Measurements from ENCODE around the gene TASP1. TPM values are rescaled to one million over a fixed set of nuclear protein-coding genes. Genes with fewer than 3 reads are reported as not detected.

The TASP1 gene
- total RNA-seq, 1 donor from 2014 or later = 13.5 TPM

GRCh38 chr20:13402171-13402760, 236.5 kb downstream of the TASP1 start:
- no peak for DNase-seq
- Mint-ChIP-seq H3K27ac (ENCODE audit: unreplicated experiment) (no peak overlapping the region), H3K4me1 (ENCODE audit: low read depth, unreplicated experiment) (no peaks in the 10 kb centered on the region), H3K9me3 (ENCODE audit: unreplicated experiment) (no peaks in the 10 kb centered on the region), H3K4me3 (ENCODE audit: unreplicated experiment) (no peak overlapping the region), H3K36me3 (ENCODE audit: unreplicated experiment) (no peaks in the 10 kb centered on the region), H3K27me3 (ENCODE audit: unreplicated experiment) (no peaks in the 10 kb centered on the region)
- TF ChIP-seq, protein P1, sequence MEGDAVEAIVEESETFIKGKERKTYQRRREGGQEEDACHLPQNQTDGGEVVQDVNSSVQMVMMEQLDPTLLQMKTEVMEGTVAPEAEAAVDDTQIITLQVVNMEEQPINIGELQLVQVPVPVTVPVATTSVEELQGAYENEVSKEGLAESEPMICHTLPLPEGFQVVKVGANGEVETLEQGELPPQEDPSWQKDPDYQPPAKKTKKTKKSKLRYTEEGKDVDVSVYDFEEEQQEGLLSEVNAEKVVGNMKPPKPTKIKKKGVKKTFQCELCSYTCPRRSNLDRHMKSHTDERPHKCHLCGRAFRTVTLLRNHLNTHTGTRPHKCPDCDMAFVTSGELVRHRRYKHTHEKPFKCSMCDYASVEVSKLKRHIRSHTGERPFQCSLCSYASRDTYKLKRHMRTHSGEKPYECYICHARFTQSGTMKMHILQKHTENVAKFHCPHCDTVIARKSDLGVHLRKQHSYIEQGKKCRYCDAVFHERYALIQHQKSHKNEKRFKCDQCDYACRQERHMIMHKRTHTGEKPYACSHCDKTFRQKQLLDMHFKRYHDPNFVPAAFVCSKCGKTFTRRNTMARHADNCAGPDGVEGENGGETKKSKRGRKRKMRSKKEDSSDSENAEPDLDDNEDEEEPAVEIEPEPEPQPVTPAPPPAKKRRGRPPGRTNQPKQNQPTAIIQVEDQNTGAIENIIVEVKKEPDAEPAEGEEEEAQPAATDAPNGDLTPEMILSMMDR (IDR thresholded peaks at IDR 0.05; ENCODE audit: partially characterized antibody, unreplicated experiment) = no peak

DNA sequence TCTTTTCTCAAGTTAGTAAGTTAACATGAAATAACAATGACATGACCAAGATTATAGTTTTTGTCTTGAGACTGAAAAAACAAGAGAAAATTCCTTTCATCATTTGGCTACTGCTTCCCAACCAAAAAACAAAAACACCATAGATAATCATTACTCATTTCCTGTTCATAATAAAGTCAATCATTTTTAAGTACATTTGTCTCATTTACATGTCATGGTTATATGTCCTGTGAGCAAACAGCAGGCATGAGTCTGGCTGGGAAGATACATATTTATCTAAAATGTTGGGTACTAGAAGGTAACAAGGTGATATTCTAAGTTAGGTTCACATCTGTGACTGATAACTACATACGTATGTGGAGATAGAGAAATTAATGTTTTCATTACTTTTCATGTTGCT, 237.1 kb downstream of the TASP1 start:
- Mint-ChIP-seq H3K27me3 (ENCODE audit: unreplicated experiment) (no peaks in the 10 kb centered on the region), H3K9me3 (ENCODE audit: unreplicated experiment) (no peaks in the 10 kb centered on the region), H3K27ac (ENCODE audit: unreplicated experiment) (no peak overlapping the region), H3K36me3 (ENCODE audit: unreplicated experiment) (no peaks in the 10 kb centered on the region), H3K4me3 (ENCODE audit: unreplicated experiment) (no peak overlapping the region), H3K4me1 (ENCODE audit: low read depth, unreplicated experiment) (no peaks in the 10 kb centered on the region)
- DNase-seq = no peak
- TF ChIP-seq, protein P1 (IDR thresholded peaks at IDR 0.05; ENCODE audit: partially characterized antibody, unreplicated experiment) = no peak

- TF ChIP-seq, protein P1 (IDR thresholded peaks at IDR 0.05; ENCODE audit: partially characterized antibody, unreplicated experiment) = no peak
- Mint-ChIP-seq H3K36me3 (ENCODE audit: unreplicated experiment) (no peaks in the 10 kb centered on the region), H3K4me3 (ENCODE audit: unreplicated experiment) (no peak overlapping the region), H3K27me3 (ENCODE audit: unreplicated experiment) (no peaks in the 10 kb centered on the region), H3K27ac (ENCODE audit: unreplicated experiment) (no peak overlapping the region), H3K4me1 (ENCODE audit: low read depth, unreplicated experiment) (no peaks in the 10 kb centered on the region), H3K9me3 (ENCODE audit: unreplicated experiment) (no peaks in the 10 kb centered on the region)
- DNase-seq = no peak
Measured at GRCh38 chr20:13400453-13400852, 238.3 kb downstream of the TASP1 start.

DNA sequence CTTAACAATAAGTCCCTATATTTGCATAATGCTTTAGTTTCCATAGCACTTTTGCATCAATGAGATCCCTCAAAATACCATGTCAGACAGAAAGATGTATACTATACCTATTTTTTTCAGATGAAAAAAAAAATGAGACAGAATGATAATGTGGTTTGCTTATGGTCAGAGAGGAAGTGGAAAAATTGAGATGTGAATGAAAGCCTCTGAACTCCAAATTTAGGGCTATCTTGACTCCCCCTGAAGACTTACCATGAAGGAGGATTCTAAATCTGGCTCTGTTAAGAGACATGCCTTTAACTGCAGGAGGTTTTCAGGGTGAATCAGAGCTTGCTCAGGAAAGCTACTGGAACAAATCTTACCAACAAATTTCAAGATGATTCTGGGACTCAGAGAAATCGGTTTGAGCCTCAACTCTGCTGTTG, 241.4 kb downstream of the TASP1 start:
- no peaks in the 10 kb centered on the region for H3K9me3 Mint-ChIP-seq (ENCODE audit: unreplicated experiment)
- no peak overlapping the region for H3K4me3 Mint-ChIP-seq (ENCODE audit: unreplicated experiment)
- TF ChIP-seq, protein P1 (IDR thresholded peaks at IDR 0.05; ENCODE audit: partially characterized antibody, unreplicated experiment) = no peak
- no peak for DNase-seq
- H3K27me3 Mint-ChIP-seq (ENCODE audit: unreplicated experiment) = no peaks in the 10 kb centered on the region
- H3K27ac Mint-ChIP-seq (ENCODE audit: unreplicated experiment) = no peak overlapping the region
- H3K36me3 Mint-ChIP-seq (ENCODE audit: unreplicated experiment) = no peaks in the 10 kb centered on the region
- H3K4me1 Mint-ChIP-seq (ENCODE audit: low read depth, unreplicated experiment) = no peaks in the 10 kb centered on the region

GRCh38 chr20:13396826-13397225, 241.9 kb downstream of the TASP1 start:
- Mint-ChIP-seq H3K4me1 (ENCODE audit: low read depth, unreplicated experiment) (no peaks in the 10 kb centered on the region), H3K27ac (ENCODE audit: unreplicated experiment) (no peak overlapping the region), H3K4me3 (ENCODE audit: unreplicated experiment) (no peak overlapping the region), H3K27me3 (ENCODE audit: unreplicated experiment) (no peaks in the 10 kb centered on the region), H3K36me3 (ENCODE audit: unreplicated experiment) (no peaks in the 10 kb centered on the region), H3K9me3 (ENCODE audit: unreplicated experiment) (no peaks in the 10 kb centered on the region)
- no peak for DNase-seq
- TF ChIP-seq, protein P1 (IDR thresholded peaks at IDR 0.05; ENCODE audit: partially characterized antibody, unreplicated experiment) = no peak
